ENCODE measurements around the gene IRF2.

IRF2 gene

GRCh38 chr4:184427687-184428086 is 46.7 kb downstream of the IRF2 start:
- no peak for DNase-seq

- no peak for DNase-seq
Measured at GRCh38 chr4:184427093-184427492, 47.3 kb downstream of the IRF2 start.

- no peak for DNase-seq
Measured at GRCh38 chr4:184424993-184425758, 49.2 kb downstream of the IRF2 start.

- DNase-seq, result no peak
Measured at GRCh38 chr4:184424279-184424678, 50.1 kb downstream of the IRF2 start.

GRCh38 chr4:184423003-184423686 is 51.2 kb downstream of the IRF2 start:
- no peak for DNase-seq

GRCh38 chr4:184422378-184422777 is 52.0 kb downstream of the IRF2 start:
- no peak for DNase-seq

GRCh38 chr4:184421533-184422155 is 52.7 kb downstream of the IRF2 start:
- DNase-seq, result no peak

- DNase-seq, result no peak
Measured at GRCh38 chr4:184420881-184421416, 53.4 kb downstream of the IRF2 start.

GRCh38 chr4:184420402-184420801 is 53.9 kb downstream of the IRF2 start:
- no peak for DNase-seq

- no peak for DNase-seq
Measured at GRCh38 chr4:184419976-184420375, 54.4 kb downstream of the IRF2 start.

- DNase-seq, result peak; percentile 68
Measured at GRCh38 chr4:184417802-184418511, 56.4 kb downstream of the IRF2 start.

GRCh38 chr4:184416913-184417734 is 57.2 kb downstream of the IRF2 start:
- DNase-seq, result peak; percentile 79

GRCh38 chr4:184415071-184415470 is 59.3 kb downstream of the IRF2 start:
- DNase-seq, result no peak

GRCh38 chr4:184413261-184414046 is 60.9 kb downstream of the IRF2 start:
- DNase-seq, result no peak

- DNase-seq, result no peak
Measured at GRCh38 chr4:184410748-184411147, 63.6 kb downstream of the IRF2 start.

- DNase-seq, result peak; percentile 76
Measured at GRCh38 chr4:184409911-184410692, 64.2 kb downstream of the IRF2 start.

GRCh38 chr4:184409502-184409901 is 64.8 kb downstream of the IRF2 start:
- DNase-seq, result no peak

GRCh38 chr4:184408684-184409081 is 65.7 kb downstream of the IRF2 start:
- no peak for DNase-seq

GRCh38 chr4:184408021-184408683 is 66.2 kb downstream of the IRF2 start:
- DNase-seq, result no peak

GRCh38 chr4:184406958-184407391 is 67.4 kb downstream of the IRF2 start:
- no peak for DNase-seq
